GM21737 (cell line): Measurements from ENCODE around the gene DERL2.

Experiments used
- ATAC-seq: cut with Tn5 transposase; IDR thresholded peaks from one replicate; pipeline ENCODE4 v1.9.1; 2021; ENCODE audit warnings: mild to moderate bottlenecking, moderate library complexity; ENCODE audit not compliant: unreplicated experiment

DERL2 gene

GRCh38 chr17:5485270-5486205 lies at the start of gene DERL2:
TSS of gene DERL2 (minus strand) at chr17:5486178. CDS start at chr17:5486161, 17 bp downstream.
- peak; percentile 16 for ATAC-seq

GRCh38 chr17:5535436-5535835 lies 49.5 kb upstream of the DERL2 start:
- no peak for ATAC-seq

- ATAC-seq = no peak
Measured at GRCh38 chr17:5533486-5534315, 47.7 kb upstream of the DERL2 start.

- no peak for ATAC-seq
Measured at GRCh38 chr17:5532581-5532980, 46.6 kb upstream of the DERL2 start.

GRCh38 chr17:5531085-5531418 lies 45.1 kb upstream of the DERL2 start:
- no peak for ATAC-seq

GRCh38 chr17:5530265-5531084 lies 44.5 kb upstream of the DERL2 start:
- ATAC-seq = no peak

- ATAC-seq = no peak
Measured at GRCh38 chr17:5527601-5528250, 41.7 kb upstream of the DERL2 start.

- no peak for ATAC-seq
Measured at GRCh38 chr17:5526821-5527598, 41.0 kb upstream of the DERL2 start.

GRCh38 chr17:5523249-5523648 lies 37.3 kb upstream of the DERL2 start:
- ATAC-seq = no peak

- ATAC-seq = no peak
Measured at GRCh38 chr17:5522476-5522875, 36.5 kb upstream of the DERL2 start.

GRCh38 chr17:5516060-5516792 lies 30.2 kb upstream of the DERL2 start:
- ATAC-seq = no peak

- no peak for ATAC-seq
Measured at GRCh38 chr17:5514976-5515375, 29.0 kb upstream of the DERL2 start.

- ATAC-seq = no peak
Measured at GRCh38 chr17:5513628-5514027, 27.6 kb upstream of the DERL2 start.

- ATAC-seq = no peak
Measured at GRCh38 chr17:5511401-5512225, 25.6 kb upstream of the DERL2 start.

- ATAC-seq = no peak
Measured at GRCh38 chr17:5510771-5511170, 24.8 kb upstream of the DERL2 start.

GRCh38 chr17:5509482-5509881 lies 23.5 kb upstream of the DERL2 start:
- ATAC-seq = no peak

GRCh38 chr17:5508810-5509209 lies 22.8 kb upstream of the DERL2 start:
- no peak for ATAC-seq

GRCh38 chr17:5506307-5506706 lies 20.3 kb upstream of the DERL2 start:
- no peak for ATAC-seq
